Measurements from ENCODE around the gene DAPP1.

DNA sequence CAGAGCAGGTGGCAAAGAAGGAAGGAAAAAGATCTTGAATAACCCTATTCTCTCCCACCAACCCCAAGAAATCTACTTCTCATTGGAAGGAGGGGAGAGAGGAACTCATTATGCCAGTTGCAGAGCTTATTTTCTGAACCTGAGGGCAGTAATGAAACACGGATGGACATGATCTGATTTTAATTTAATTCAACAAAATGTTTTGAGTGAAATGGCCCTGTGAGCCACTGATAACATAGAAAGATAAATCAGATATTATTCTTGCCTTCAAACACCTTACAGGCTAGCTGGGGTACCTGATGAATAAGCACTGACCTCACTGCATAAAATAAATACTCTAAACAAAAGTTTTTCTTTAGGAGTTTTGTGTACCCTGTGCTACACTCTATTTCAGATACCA is 30.3 kb downstream of the DAPP1 start:
- TF ChIP-seq, protein P1, sequence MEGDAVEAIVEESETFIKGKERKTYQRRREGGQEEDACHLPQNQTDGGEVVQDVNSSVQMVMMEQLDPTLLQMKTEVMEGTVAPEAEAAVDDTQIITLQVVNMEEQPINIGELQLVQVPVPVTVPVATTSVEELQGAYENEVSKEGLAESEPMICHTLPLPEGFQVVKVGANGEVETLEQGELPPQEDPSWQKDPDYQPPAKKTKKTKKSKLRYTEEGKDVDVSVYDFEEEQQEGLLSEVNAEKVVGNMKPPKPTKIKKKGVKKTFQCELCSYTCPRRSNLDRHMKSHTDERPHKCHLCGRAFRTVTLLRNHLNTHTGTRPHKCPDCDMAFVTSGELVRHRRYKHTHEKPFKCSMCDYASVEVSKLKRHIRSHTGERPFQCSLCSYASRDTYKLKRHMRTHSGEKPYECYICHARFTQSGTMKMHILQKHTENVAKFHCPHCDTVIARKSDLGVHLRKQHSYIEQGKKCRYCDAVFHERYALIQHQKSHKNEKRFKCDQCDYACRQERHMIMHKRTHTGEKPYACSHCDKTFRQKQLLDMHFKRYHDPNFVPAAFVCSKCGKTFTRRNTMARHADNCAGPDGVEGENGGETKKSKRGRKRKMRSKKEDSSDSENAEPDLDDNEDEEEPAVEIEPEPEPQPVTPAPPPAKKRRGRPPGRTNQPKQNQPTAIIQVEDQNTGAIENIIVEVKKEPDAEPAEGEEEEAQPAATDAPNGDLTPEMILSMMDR (IDR thresholded peaks at IDR 0.05) = no peak
- TF ChIP-seq POLR2A (IDR thresholded peaks at IDR 0.05) = no peak

Data from right lobe of liver (tissue), 4 donors.